ENCODE measurements around the gene DYNLL1. TPM values are rescaled to one million over a fixed set of nuclear protein-coding genes. Genes with fewer than 3 reads are reported as not detected.

The DYNLL1 gene
- polyA plus RNA-seq, 1 donor = 377 TPM

DNA sequence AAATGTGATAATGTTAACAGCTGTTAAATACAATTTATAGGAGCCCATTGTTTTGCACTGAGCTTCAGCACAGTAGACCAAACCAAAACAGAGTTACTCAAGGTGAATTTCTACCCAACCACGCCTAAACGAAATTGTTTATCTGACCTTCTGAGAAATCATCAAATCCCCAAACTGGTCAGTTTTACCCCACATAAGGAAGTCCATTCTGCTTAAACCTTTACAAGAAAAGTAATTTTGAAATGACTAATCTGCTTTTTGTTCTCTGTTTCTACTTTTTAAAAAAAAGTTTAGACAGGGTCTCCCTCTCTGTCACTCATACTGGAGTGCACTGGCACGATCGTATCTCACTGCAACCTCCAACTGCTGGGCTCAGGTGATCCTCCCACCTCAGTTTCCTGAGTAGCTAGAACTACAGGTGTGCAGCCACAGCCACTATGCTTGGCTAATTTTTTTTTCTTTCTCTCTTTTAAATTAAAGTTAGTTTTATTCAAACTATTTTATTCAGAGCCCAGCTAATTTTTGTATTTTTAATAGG is 36.9 kb downstream of the DYNLL1 start:
- DNase-seq = no peak
- H3K9me3 ChIP-seq (ENCODE audit: control insufficient read depth, low read depth, low read length) = no peaks in the 10 kb centered on the region
- H3K4me3 ChIP-seq (ENCODE audit: low read length) = no peak overlapping the region
- no peaks in the 10 kb centered on the region for H3K36me3 ChIP-seq (ENCODE audit: control insufficient read depth, insufficient read depth, low read length)
- no CpG with 5 or more reads among the region's 4 CpGs for WGBS (ENCODE audit: insufficient coverage, low lambda C conversion rate)
- H3K27ac ChIP-seq (ENCODE audit: low read length) = no peak overlapping the region
- peaks cover 26% of the 10 kb centered on the region for H3K4me1 ChIP-seq (ENCODE audit: control insufficient read depth, insufficient read depth, low read length)
- H3K27me3 ChIP-seq (ENCODE audit: control insufficient read depth, insufficient read depth, low read length) = no peaks in the 10 kb centered on the region

DNA sequence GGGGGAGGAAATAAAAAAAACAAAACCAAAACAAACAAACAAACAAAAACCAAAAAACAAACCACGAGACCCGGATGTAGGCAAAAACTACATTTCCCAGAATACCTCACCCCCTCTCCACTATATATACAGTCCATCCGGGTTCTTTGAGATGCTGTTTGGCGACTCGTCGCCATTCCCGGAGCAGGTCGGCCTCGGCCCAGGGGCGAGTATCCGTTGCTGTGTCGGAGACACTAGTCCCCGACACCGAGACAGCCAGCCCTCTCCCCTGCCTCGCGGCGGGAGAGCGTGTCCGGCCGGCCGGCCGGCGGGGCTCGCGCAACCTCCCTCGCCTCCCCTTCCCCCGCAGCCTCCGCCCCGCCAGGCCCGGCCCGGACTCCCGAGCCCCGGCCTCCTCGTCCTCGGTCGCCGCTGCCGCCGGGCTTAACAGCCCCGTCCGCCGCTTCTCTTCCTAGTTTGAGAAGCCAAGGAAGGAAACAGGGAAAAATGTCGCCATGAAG is 38.3 kb downstream of the DYNLL1 start, which contains the start of gene RNF10:
Gene RNF10 (plus strand): TSS at position 154 of the 500 bp plus-strand sequence. CDS start 456 bp downstream, outside the sequence.
- Histone ChIP-seq H3K27ac (ENCODE audit: low read length) (peak within 1 kb of the TSS; percentile 76), H3K9me3 (ENCODE audit: control insufficient read depth, low read depth, low read length) (no peaks in the 10 kb centered on the region), H3K27me3 (ENCODE audit: control insufficient read depth, insufficient read depth, low read length) (no peaks in the 10 kb centered on the region), H3K36me3 (ENCODE audit: control insufficient read depth, insufficient read depth, low read length) (peaks cover under 1% of the 10 kb centered on the region), H3K4me3 (ENCODE audit: low read length) (peak within 1 kb of the TSS; percentile 84), H3K4me1 (ENCODE audit: control insufficient read depth, insufficient read depth, low read length) (peaks cover 38% of the 10 kb centered on the region)
- peak; percentile 82 to 89 for DNase-seq
- WGBS (ENCODE audit: insufficient coverage, low lambda C conversion rate) = no CpG with 5 or more reads among the region's 43 CpGs

DNA sequence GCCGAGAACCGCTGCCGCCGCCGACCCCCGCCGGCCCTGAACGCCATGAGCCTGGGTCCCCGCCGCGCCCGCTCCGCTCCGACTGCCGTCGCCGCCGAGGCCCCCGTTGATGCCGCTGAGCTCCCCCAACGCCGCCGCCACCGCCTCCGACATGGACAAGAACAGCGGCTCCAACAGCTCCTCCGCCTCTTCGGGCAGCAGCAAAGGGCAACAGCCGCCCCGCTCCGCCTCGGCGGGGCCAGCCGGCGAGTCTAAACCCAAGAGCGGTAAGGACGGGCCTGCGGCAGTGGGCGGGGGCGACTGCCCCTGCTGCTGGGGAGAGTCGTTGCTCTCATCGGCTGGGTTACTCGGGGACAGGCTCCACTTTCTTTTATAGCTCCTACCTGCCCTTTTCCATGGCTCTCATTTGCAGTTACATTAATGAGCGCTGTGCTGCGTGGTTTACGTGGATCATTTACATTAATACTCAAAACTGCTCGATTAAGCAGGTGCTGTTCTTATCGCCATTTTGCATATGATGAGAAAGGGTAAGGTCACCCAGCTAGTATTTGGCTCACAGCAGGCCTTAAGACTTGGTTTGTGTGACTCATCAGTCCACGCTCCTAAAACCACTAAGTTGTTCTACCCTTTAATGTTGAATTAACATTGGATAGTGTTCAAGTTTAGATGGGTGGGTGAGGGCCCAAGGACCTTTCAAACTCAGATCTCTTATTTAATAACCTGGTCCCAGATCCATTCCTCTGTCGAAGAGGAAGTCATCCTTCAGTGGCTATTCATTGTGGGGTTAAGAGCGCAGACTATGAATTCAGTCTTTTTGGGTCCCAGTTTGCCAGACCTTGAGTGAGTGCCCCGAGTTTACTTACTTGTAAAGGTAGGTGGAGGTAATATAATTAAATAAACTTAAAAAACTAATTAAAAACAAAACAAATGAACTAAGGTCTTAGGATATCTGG is 39.1 kb downstream of the DYNLL1 start:
- Histone ChIP-seq H3K36me3 (ENCODE audit: control insufficient read depth, insufficient read depth, low read length) (peaks cover 4% of the 10 kb centered on the region), H3K27me3 (ENCODE audit: control insufficient read depth, insufficient read depth, low read length) (no peaks in the 10 kb centered on the region), H3K27ac (ENCODE audit: low read length) (peak overlapping the region; percentile 76), H3K4me3 (ENCODE audit: low read length) (peak overlapping the region; percentile 84), H3K9me3 (ENCODE audit: control insufficient read depth, low read depth, low read length) (no peaks in the 10 kb centered on the region), H3K4me1 (ENCODE audit: control insufficient read depth, insufficient read depth, low read length) (peaks cover 43% of the 10 kb centered on the region)
- 0% methylated on average over 1 of the region's 52 CpGs for WGBS (ENCODE audit: insufficient coverage, low lambda C conversion rate)
- DNase-seq = peak; percentile 43 to 79

DNA sequence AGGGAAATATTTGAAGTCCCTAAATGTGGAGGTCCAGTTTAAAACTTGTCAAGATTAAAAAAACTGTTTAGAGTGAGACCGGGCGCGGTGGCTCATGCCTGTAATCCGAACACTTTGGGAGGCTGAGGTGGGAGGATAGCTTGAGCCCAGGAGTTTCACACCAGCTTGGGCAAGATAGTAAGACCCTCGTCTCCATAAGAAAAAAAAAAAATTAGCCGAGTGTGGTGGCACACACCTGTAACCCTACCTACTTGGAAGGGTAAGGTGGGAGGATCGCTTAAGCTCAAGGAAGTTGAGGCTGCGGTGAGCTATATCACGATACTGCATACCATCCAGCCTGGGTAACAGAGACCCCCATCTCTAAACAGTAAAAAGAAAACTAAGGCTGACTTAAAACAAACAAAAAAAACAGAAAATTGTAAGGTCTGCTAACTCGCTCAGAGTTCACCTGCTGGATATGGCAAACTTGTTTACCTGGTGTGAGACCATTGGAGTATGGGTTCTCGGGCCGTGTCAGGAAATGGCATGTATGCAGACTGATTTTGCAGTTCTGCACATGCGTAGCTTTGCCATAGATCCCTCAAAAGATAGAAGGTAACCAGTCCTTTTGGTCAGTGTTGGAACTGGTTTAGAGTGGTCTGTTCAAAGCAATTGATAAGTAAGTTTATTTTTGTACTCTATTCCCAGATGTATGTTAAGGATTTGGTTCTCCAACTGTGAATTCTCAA is 40.3 kb downstream of the DYNLL1 start:
- Histone ChIP-seq H3K36me3 (ENCODE audit: control insufficient read depth, insufficient read depth, low read length) (peaks cover 4% of the 10 kb centered on the region), H3K4me1 (ENCODE audit: control insufficient read depth, insufficient read depth, low read length) (peaks cover 43% of the 10 kb centered on the region), H3K27ac (ENCODE audit: low read length) (no peak overlapping the region), H3K9me3 (ENCODE audit: control insufficient read depth, low read depth, low read length) (no peaks in the 10 kb centered on the region), H3K27me3 (ENCODE audit: control insufficient read depth, insufficient read depth, low read length) (no peaks in the 10 kb centered on the region), H3K4me3 (ENCODE audit: low read length) (peak overlapping the region; percentile 84)
- WGBS (ENCODE audit: insufficient coverage, low lambda C conversion rate) = no CpG with 5 or more reads among the region's 13 CpGs
- DNase-seq = peak in 1 of 2 donors; percentile 8

DNA sequence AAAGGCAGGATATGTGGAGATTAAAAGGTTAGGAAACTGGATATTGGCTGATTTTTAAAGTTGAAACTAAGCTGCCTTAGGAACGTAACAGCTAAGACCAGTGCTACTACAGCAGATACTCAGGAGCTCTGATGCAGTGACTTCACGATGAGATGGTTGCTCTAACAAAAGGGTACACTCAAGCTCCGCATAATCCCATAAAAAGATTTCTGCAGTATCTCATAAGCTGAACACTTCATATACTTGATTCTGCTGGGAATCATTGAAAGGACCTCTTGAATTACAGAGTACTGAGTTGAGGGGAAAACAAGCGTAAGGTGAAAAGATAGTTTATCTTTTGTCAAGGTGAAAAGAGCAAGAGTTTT is 41.9 kb downstream of the DYNLL1 start:
- no peak for DNase-seq
- H3K36me3 ChIP-seq (ENCODE audit: control insufficient read depth, insufficient read depth, low read length) = peaks cover 9% of the 10 kb centered on the region
- peaks cover 43% of the 10 kb centered on the region for H3K4me1 ChIP-seq (ENCODE audit: control insufficient read depth, insufficient read depth, low read length)
- no peaks in the 10 kb centered on the region for H3K27me3 ChIP-seq (ENCODE audit: control insufficient read depth, insufficient read depth, low read length)
- no CpG with 5 or more reads among the region's 4 CpGs for WGBS (ENCODE audit: insufficient coverage, low lambda C conversion rate)
- H3K4me3 ChIP-seq (ENCODE audit: low read length) = no peak overlapping the region
- no peaks in the 10 kb centered on the region for H3K9me3 ChIP-seq (ENCODE audit: control insufficient read depth, low read depth, low read length)
- peak overlapping the region; percentile 19 for H3K27ac ChIP-seq (ENCODE audit: low read length)

DNA sequence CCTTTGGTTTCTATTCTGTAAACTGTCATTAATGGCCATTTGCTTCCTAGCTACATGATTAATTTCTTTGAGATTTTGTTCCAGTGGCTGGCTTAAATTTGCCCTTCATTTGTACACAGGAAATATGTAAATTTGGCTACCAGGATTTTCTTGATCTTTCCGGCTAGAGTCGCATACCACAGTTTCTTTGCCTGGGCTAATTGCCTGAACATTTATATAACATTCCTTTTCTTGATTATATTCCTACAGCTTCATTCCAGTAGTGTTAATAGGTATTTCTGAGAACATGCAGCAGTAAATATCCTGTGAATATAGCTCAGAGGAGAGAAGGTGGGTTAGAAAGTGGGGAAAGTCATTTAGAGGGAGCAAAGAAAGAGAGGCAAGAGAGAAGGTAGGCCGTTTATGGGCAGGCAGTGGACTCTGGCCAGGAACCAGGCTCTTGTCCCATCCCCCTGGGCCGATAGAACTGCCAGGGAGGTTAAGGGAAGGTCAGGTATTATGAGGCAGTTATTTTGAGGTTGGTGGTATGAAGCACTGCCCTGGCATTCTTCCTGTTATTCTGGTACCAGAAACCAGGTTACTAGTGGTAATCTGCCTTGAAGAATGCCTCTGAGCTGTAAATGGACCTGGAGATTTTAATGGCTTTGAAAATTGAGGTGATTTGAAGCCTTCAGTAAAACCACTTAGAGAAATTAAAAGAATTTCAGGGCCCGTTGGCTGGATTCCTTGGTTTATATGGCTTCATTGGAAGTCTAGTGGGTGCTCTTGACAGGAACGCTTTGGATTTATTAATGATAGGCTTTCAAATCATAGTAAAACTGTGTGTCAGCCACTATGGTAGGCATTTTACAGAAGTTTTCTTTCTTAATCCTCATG is 42.6 kb downstream of the DYNLL1 start:
- Histone ChIP-seq H3K36me3 (ENCODE audit: control insufficient read depth, insufficient read depth, low read length) (peaks cover 9% of the 10 kb centered on the region), H3K27ac (ENCODE audit: low read length) (peak overlapping the region; percentile 19), H3K4me3 (ENCODE audit: low read length) (peak overlapping the region; percentile 2), H3K4me1 (ENCODE audit: control insufficient read depth, insufficient read depth, low read length) (peaks cover 43% of the 10 kb centered on the region), H3K9me3 (ENCODE audit: control insufficient read depth, low read depth, low read length) (no peaks in the 10 kb centered on the region), H3K27me3 (ENCODE audit: control insufficient read depth, insufficient read depth, low read length) (no peaks in the 10 kb centered on the region)
- peak; percentile 61 to 81 for DNase-seq
- 47% methylated on average over 4 of the region's 6 CpGs for WGBS (ENCODE audit: insufficient coverage, low lambda C conversion rate)

DNA sequence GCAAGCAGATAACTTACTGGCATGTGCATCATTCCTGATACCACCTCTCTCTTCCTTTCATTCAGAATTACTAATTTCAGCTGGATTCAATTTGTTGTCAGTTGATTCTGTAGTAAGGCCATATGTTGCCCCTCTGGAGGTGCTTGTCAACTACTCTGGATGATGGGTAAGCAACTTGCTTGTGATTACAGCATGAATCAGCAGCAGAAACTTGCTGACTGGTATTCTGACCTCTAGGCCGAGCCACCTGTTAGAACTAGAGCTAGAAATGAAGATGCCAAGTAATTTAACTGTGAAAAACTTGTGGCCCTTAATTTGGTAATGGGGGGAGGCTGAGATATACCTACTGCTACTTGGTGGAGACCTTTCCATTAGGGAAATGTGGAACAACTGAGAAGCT is 43.4 kb downstream of the DYNLL1 start:
- peak in 1 of 2 donors; percentile 19 for DNase-seq
- Histone ChIP-seq H3K27ac (ENCODE audit: low read length) (no peak overlapping the region), H3K9me3 (ENCODE audit: control insufficient read depth, low read depth, low read length) (no peaks in the 10 kb centered on the region), H3K4me3 (ENCODE audit: low read length) (no peak overlapping the region), H3K4me1 (ENCODE audit: control insufficient read depth, insufficient read depth, low read length) (peaks cover 43% of the 10 kb centered on the region), H3K27me3 (ENCODE audit: control insufficient read depth, insufficient read depth, low read length) (no peaks in the 10 kb centered on the region), H3K36me3 (ENCODE audit: control insufficient read depth, insufficient read depth, low read length) (peaks cover 9% of the 10 kb centered on the region)
- no CpG with 5 or more reads among the region's 1 CpG for whole genome bisulfite sequencing (ENCODE audit: insufficient coverage, low lambda C conversion rate)

DNA sequence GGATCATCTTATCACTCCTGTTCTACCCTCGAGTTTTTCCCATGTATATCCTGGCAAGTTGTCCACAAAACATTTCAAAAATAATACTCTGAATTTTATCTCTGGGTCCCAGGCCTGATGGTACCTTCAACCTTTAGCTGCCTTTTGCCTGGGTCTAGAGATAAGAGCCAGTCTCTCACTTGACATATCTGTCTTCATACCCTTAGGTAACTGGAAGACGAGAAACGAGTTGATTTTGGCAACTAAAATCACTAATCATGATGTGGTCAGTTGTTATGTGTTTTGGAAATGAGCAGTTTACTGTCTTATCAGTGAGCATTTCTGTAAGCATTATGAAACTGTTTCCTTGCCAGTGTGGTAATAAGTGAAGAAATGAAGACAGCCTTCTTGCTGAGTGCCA is 44.5 kb downstream of the DYNLL1 start:
- Histone ChIP-seq H3K36me3 (ENCODE audit: control insufficient read depth, insufficient read depth, low read length) (peaks cover 9% of the 10 kb centered on the region), H3K4me3 (ENCODE audit: low read length) (no peak overlapping the region), H3K9me3 (ENCODE audit: control insufficient read depth, low read depth, low read length) (no peaks in the 10 kb centered on the region), H3K27me3 (ENCODE audit: control insufficient read depth, insufficient read depth, low read length) (no peaks in the 10 kb centered on the region), H3K27ac (ENCODE audit: low read length) (no peak overlapping the region), H3K4me1 (ENCODE audit: control insufficient read depth, insufficient read depth, low read length) (peaks cover 42% of the 10 kb centered on the region)
- no CpG with 5 or more reads among the region's 3 CpGs for WGBS (ENCODE audit: insufficient coverage, low lambda C conversion rate)
- DNase-seq = no peak

DNA sequence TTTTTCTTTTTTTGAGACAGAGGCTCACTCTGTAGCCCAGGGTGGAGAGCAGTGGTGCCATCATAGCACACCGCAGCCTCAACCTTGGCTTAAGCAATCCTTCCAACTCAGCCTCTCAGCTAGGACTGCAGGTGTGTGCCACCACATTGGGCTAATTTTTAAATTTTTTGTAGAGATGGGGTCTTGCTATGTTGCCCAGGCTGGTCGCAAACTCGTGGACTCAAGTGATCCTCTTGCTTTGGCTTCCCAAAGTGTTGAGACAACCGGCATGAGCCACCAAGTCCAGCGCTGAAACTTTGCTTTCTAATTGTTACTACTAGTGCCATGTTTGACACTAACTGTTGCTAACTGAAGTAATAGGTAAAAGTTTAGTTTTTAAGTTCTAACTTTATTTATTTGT is 46.3 kb downstream of the DYNLL1 start:
- H3K27me3 ChIP-seq (ENCODE audit: control insufficient read depth, insufficient read depth, low read length) = no peaks in the 10 kb centered on the region
- peaks cover 20% of the 10 kb centered on the region for H3K36me3 ChIP-seq (ENCODE audit: control insufficient read depth, insufficient read depth, low read length)
- no peak overlapping the region for H3K27ac ChIP-seq (ENCODE audit: low read length)
- H3K4me3 ChIP-seq (ENCODE audit: low read length) = no peak overlapping the region
- no peak for DNase-seq
- peaks cover 25% of the 10 kb centered on the region for H3K4me1 ChIP-seq (ENCODE audit: control insufficient read depth, insufficient read depth, low read length)
- 100% methylated on average over 3 of the region's 5 CpGs for WGBS (ENCODE audit: insufficient coverage, low lambda C conversion rate)
- no peaks in the 10 kb centered on the region for H3K9me3 ChIP-seq (ENCODE audit: control insufficient read depth, low read depth, low read length)

Data from large intestine (tissue), 3 donors.